Measurements from ENCODE around the gene NEK6.

NEK6 gene

GRCh38 chr9:124280176-124280691, 22.5 kb downstream of the NEK6 start:
- H3K27ac ChIP-seq (ENCODE audit: low read depth, low read length): peak overlapping the region; percentile 56
- H3K14ac ChIP-seq (ENCODE audit: low read length): peak overlapping the region; percentile 6
- WGBS (ENCODE audit: extremely low coverage, insufficient coverage, insufficient read length): no CpG with 5 or more reads among the region's 16 CpGs
- H3K4me1 ChIP-seq (ENCODE audit: control insufficient read depth in 1 of 2, insufficient read depth in 2 of 2, low read length in 2 of 2): peaks cover 32 to 36% of the 10 kb centered on the region in 2 experiments
- H3K36me3 ChIP-seq (ENCODE audit: control insufficient read depth in 1 of 2, insufficient read depth in 2 of 2, low read length in 2 of 2): peaks cover 2 to 4% of the 10 kb centered on the region in 2 experiments
- H3K9ac ChIP-seq (ENCODE audit: low read length): no peak overlapping the region
- no peak overlapping the region for H3K4me3 ChIP-seq (ENCODE audit: low read depth, low read length)
- peak overlapping the region; percentile 36 for H3K18ac ChIP-seq (ENCODE audit: low read length)
- H2AFZ ChIP-seq (ENCODE audit: insufficient read depth, low read length, poor library complexity): peak overlapping the region; percentile 6
- H4K91ac ChIP-seq (ENCODE audit: low read depth, low read length): peak overlapping the region; percentile 26
- no peak overlapping the region for H3K4me2 ChIP-seq (ENCODE audit: low read length)
- peaks cover 14% of the 10 kb centered on the region for H3K79me2 ChIP-seq (ENCODE audit: control insufficient read depth, insufficient read depth, low read length, poor library complexity)
- peak overlapping the region; percentile 4 for H4K8ac ChIP-seq (ENCODE audit: low read depth, low read length)
- H3K79me1 ChIP-seq (ENCODE audit: low read length): peaks cover 10% of the 10 kb centered on the region
- no peak overlapping the region for H2BK5ac ChIP-seq (ENCODE audit: low read depth, low read length, poor library complexity)
- H2BK120ac ChIP-seq (ENCODE audit: insufficient read depth, low read length, poor library complexity): no peak overlapping the region
- no peak overlapping the region for H3K23ac ChIP-seq (ENCODE audit: low read length)
- no peak overlapping the region for H4K12ac ChIP-seq (ENCODE audit: low read depth, low read length)
- DNase-seq: no peak
- peak overlapping the region; percentile 18 for H3K4ac ChIP-seq (ENCODE audit: low read depth, low read length)
- H2AK5ac ChIP-seq (ENCODE audit: low read length): no peak overlapping the region
- H3K27me3 ChIP-seq (ENCODE audit: insufficient read depth, low read length): no peaks in the 10 kb centered on the region
- peaks cover 2% of the 10 kb centered on the region for H3K9me3 ChIP-seq (ENCODE audit: insufficient read depth, low read depth, low read length)
- no peak overlapping the region for H2BK12ac ChIP-seq (ENCODE audit: low read length)

DNA sequence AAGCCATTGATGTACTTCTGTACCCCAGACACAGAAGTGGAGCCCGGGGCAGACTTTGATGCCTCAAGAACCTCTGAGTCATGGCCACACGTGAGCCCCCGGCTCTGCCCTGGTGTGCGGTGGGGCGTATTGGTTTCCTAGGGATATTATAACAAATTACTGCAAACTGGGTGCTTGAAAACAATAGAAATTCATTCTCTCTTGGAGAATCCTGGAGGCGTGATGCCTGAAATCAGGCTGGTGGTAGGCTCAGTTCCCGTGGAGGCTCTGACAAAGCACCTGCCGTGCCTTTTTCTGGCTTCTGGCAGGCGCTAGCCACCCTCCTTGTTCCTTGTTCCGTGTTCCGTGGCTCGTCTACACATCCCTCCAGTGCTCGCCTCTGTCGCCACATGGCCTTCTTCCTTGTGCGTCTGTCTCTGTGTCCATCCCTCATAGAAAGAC, 24.2 kb downstream of the NEK6 start:
- WGBS (ENCODE audit: extremely low coverage, insufficient coverage, insufficient read length): no CpG with 5 or more reads among the region's 15 CpGs
- no peak overlapping the region for H3K23ac ChIP-seq (ENCODE audit: low read length)
- H3K9me3 ChIP-seq (ENCODE audit: insufficient read depth, low read depth, low read length): no peaks in the 10 kb centered on the region
- H4K12ac ChIP-seq (ENCODE audit: low read depth, low read length): no peak overlapping the region
- peaks cover 47% of the 10 kb centered on the region in 2 experiments for H3K4me1 ChIP-seq (ENCODE audit: control insufficient read depth in 1 of 2, insufficient read depth in 2 of 2, low read length in 2 of 2)
- peaks cover 21% of the 10 kb centered on the region for H3K79me2 ChIP-seq (ENCODE audit: control insufficient read depth, insufficient read depth, low read length, poor library complexity)
- no peak overlapping the region for H3K4me3 ChIP-seq (ENCODE audit: low read depth, low read length)
- no peak overlapping the region for H4K91ac ChIP-seq (ENCODE audit: low read depth, low read length)
- H2BK120ac ChIP-seq (ENCODE audit: insufficient read depth, low read length, poor library complexity): no peak overlapping the region
- peaks cover 23% of the 10 kb centered on the region for H3K79me1 ChIP-seq (ENCODE audit: low read length)
- no peak overlapping the region for H2BK12ac ChIP-seq (ENCODE audit: low read length)
- H3K9ac ChIP-seq (ENCODE audit: low read length): no peak overlapping the region
- no peak overlapping the region for H2BK5ac ChIP-seq (ENCODE audit: low read depth, low read length, poor library complexity)
- no peak overlapping the region for H3K14ac ChIP-seq (ENCODE audit: low read length)
- peaks cover 4% of the 10 kb centered on the region in 2 experiments for H3K36me3 ChIP-seq (ENCODE audit: control insufficient read depth in 1 of 2, insufficient read depth in 2 of 2, low read length in 2 of 2)
- no peaks in the 10 kb centered on the region for H3K27me3 ChIP-seq (ENCODE audit: insufficient read depth, low read length)
- H2AFZ ChIP-seq (ENCODE audit: insufficient read depth, low read length, poor library complexity): no peak overlapping the region
- H3K18ac ChIP-seq (ENCODE audit: low read length): no peak overlapping the region
- no peak overlapping the region for H2AK5ac ChIP-seq (ENCODE audit: low read length)
- peak overlapping the region; percentile 13 for H3K4ac ChIP-seq (ENCODE audit: low read depth, low read length)
- H3K4me2 ChIP-seq (ENCODE audit: low read length): no peak overlapping the region
- no peak for DNase-seq
- no peak overlapping the region for H3K27ac ChIP-seq (ENCODE audit: low read depth, low read length)
- no peak overlapping the region for H4K8ac ChIP-seq (ENCODE audit: low read depth, low read length)

DNA sequence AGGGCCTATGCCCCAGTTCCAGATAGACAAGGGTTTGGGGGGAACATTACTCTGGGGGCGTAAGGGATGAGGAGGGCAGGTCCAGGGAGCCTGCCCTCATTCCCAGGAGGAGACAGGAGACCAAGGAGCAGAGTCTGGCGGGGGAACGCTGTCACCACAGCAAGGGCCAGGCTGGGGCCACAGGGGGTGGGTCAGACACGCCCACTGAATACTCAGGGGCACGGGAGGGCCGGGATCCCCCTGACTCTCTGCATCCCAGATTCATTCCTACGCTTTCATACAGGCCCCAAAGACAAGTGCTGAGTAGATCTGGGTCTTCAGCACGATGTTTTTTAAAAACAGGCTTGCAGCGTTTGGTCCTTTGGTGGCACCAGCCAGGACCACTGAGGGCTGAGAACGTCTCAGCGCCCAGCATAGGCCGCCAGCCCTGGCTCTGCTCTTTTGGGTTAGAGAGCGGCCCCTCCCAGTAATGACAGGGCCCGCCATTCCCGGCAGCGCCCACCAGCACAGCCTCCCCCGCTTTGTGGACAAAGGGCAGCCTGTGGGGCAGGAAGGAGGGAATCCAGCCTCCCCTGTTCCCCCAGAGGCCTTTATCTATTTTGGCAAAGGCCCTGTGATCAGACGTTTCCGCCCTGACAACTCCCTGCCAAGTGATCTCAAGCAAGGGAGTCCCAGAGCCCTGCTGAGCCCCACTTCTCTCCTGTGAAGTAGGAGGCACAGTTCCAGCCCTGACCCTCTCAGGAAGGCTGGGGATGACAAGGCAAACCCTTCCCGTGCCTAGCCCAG, 24.9 kb downstream of the NEK6 start:
- Histone ChIP-seq H3K79me2 (ENCODE audit: control insufficient read depth, insufficient read depth, low read length, poor library complexity) (peaks cover 22% of the 10 kb centered on the region), H2AK5ac (ENCODE audit: low read length) (peak overlapping the region; percentile 6), H3K14ac (ENCODE audit: low read length) (no peak overlapping the region), H3K9me3 (ENCODE audit: insufficient read depth, low read depth, low read length) (no peaks in the 10 kb centered on the region), H2AFZ (ENCODE audit: insufficient read depth, low read length, poor library complexity) (no peak overlapping the region), H4K91ac (ENCODE audit: low read depth, low read length) (peak overlapping the region; percentile 21), H3K79me1 (ENCODE audit: low read length) (peaks cover 26% of the 10 kb centered on the region), H3K4me2 (ENCODE audit: low read length) (no peak overlapping the region), H3K4me1 (ENCODE audit: control insufficient read depth in 1 of 2, insufficient read depth in 2 of 2, low read length in 2 of 2) (peaks cover 50% of the 10 kb centered on the region in 2 experiments), H4K12ac (ENCODE audit: low read depth, low read length) (no peak overlapping the region), H3K18ac (ENCODE audit: low read length) (no peak overlapping the region), H3K4me3 (ENCODE audit: low read depth, low read length) (no peak overlapping the region), H3K9ac (ENCODE audit: low read length) (no peak overlapping the region), H4K8ac (ENCODE audit: low read depth, low read length) (no peak overlapping the region), H3K27ac (ENCODE audit: low read depth, low read length) (no peak overlapping the region), H3K36me3 (ENCODE audit: control insufficient read depth in 1 of 2, insufficient read depth in 2 of 2, low read length in 2 of 2) (peaks cover 4 to 5% of the 10 kb centered on the region in 2 experiments), H2BK12ac (ENCODE audit: low read length) (peak overlapping the region; percentile 27), H2BK120ac (ENCODE audit: insufficient read depth, low read length, poor library complexity) (no peak overlapping the region), H3K23ac (ENCODE audit: low read length) (no peak overlapping the region), H2BK5ac (ENCODE audit: low read depth, low read length, poor library complexity) (no peak overlapping the region), H3K4ac (ENCODE audit: low read depth, low read length) (peak overlapping the region; percentile 13), H3K27me3 (ENCODE audit: insufficient read depth, low read length) (no peaks in the 10 kb centered on the region)
- no peak for DNase-seq
- WGBS (ENCODE audit: extremely low coverage, insufficient coverage, insufficient read length): no CpG with 5 or more reads among the region's 20 CpGs

GRCh38 chr9:124283228-124283814, 25.6 kb downstream of the NEK6 start:
- peak overlapping the region; percentile 8 for H3K4ac ChIP-seq (ENCODE audit: low read depth, low read length)
- H4K8ac ChIP-seq (ENCODE audit: low read depth, low read length): no peak overlapping the region
- H3K27ac ChIP-seq (ENCODE audit: low read depth, low read length): no peak overlapping the region
- peaks cover 0 to 5% of the 10 kb centered on the region in 2 experiments for H3K36me3 ChIP-seq (ENCODE audit: control insufficient read depth in 1 of 2, insufficient read depth in 2 of 2, low read length in 2 of 2)
- H2BK5ac ChIP-seq (ENCODE audit: low read depth, low read length, poor library complexity): no peak overlapping the region
- H3K79me2 ChIP-seq (ENCODE audit: control insufficient read depth, insufficient read depth, low read length, poor library complexity): peaks cover 19% of the 10 kb centered on the region
- H3K27me3 ChIP-seq (ENCODE audit: insufficient read depth, low read length): no peaks in the 10 kb centered on the region
- H2AFZ ChIP-seq (ENCODE audit: insufficient read depth, low read length, poor library complexity): no peak overlapping the region
- H2BK120ac ChIP-seq (ENCODE audit: insufficient read depth, low read length, poor library complexity): no peak overlapping the region
- H3K23ac ChIP-seq (ENCODE audit: low read length): no peak overlapping the region
- WGBS (ENCODE audit: extremely low coverage, insufficient coverage, insufficient read length): no CpG with 5 or more reads among the region's 15 CpGs
- H2AK5ac ChIP-seq (ENCODE audit: low read length): no peak overlapping the region
- H3K4me3 ChIP-seq (ENCODE audit: low read depth, low read length): no peak overlapping the region
- DNase-seq: no peak
- H3K9ac ChIP-seq (ENCODE audit: low read length): no peak overlapping the region
- H4K91ac ChIP-seq (ENCODE audit: low read depth, low read length): no peak overlapping the region
- peaks cover 45 to 47% of the 10 kb centered on the region in 2 experiments for H3K4me1 ChIP-seq (ENCODE audit: control insufficient read depth in 1 of 2, insufficient read depth in 2 of 2, low read length in 2 of 2)
- H3K18ac ChIP-seq (ENCODE audit: low read length): no peak overlapping the region
- no peak overlapping the region for H4K12ac ChIP-seq (ENCODE audit: low read depth, low read length)
- H3K9me3 ChIP-seq (ENCODE audit: insufficient read depth, low read depth, low read length): no peaks in the 10 kb centered on the region
- peaks cover 24% of the 10 kb centered on the region for H3K79me1 ChIP-seq (ENCODE audit: low read length)
- no peak overlapping the region for H3K14ac ChIP-seq (ENCODE audit: low read length)
- H2BK12ac ChIP-seq (ENCODE audit: low read length): no peak overlapping the region
- H3K4me2 ChIP-seq (ENCODE audit: low read length): no peak overlapping the region

Data from trophoblast cell (in vitro differentiated cells and primary cell).